Fibroblast of the aortic adventitia (primary cell): Measurements from ENCODE around the gene SPRED2. TPM values are rescaled to one million over a fixed set of nuclear protein-coding genes. Genes with fewer than 3 reads are reported as not detected.

Experiments used
- DNase-seq: peaks from one replicate; pipeline ENCODE4 v3.0.0-alpha.2; 2010; ENCODE audit warnings: low read depth
- H3K4me3 ChIP-seq: 2 replicates; pipeline ENCODE4 v1.5.1; 2011; ENCODE audit warnings: low read depth, mild to moderate bottlenecking, control low read depth, low read length, moderate library complexity
- total RNA-seq: library from RNA; depleted of rRNA; stranded (reverse); fragments of >200 nt; gene quantifications from 2 replicates; pipeline ENCODE4 v1.2.3, GENCODE V29; 2012; ENCODE audit warnings: low replicate concordance
- TF ChIP-seq, protein P1 (sequence below): IDR thresholded peaks from 2 replicates; pipeline ENCODE4 v1.5.1; 2011; ENCODE audit warnings: mild to moderate bottlenecking, low read length, control low read depth, inconsistent platforms; ENCODE audit not compliant: insufficient read depth

Gene SPRED2
- total RNA-seq, 1 donor: 20.6 TPM

- no peak overlapping the region for H3K4me3 ChIP-seq
- TF ChIP-seq, protein P1, sequence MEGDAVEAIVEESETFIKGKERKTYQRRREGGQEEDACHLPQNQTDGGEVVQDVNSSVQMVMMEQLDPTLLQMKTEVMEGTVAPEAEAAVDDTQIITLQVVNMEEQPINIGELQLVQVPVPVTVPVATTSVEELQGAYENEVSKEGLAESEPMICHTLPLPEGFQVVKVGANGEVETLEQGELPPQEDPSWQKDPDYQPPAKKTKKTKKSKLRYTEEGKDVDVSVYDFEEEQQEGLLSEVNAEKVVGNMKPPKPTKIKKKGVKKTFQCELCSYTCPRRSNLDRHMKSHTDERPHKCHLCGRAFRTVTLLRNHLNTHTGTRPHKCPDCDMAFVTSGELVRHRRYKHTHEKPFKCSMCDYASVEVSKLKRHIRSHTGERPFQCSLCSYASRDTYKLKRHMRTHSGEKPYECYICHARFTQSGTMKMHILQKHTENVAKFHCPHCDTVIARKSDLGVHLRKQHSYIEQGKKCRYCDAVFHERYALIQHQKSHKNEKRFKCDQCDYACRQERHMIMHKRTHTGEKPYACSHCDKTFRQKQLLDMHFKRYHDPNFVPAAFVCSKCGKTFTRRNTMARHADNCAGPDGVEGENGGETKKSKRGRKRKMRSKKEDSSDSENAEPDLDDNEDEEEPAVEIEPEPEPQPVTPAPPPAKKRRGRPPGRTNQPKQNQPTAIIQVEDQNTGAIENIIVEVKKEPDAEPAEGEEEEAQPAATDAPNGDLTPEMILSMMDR: no peak
- no peak for DNase-seq
Measured at GRCh38 chr2:65395621-65396347, 36.6 kb downstream of the SPRED2 start.

DNA sequence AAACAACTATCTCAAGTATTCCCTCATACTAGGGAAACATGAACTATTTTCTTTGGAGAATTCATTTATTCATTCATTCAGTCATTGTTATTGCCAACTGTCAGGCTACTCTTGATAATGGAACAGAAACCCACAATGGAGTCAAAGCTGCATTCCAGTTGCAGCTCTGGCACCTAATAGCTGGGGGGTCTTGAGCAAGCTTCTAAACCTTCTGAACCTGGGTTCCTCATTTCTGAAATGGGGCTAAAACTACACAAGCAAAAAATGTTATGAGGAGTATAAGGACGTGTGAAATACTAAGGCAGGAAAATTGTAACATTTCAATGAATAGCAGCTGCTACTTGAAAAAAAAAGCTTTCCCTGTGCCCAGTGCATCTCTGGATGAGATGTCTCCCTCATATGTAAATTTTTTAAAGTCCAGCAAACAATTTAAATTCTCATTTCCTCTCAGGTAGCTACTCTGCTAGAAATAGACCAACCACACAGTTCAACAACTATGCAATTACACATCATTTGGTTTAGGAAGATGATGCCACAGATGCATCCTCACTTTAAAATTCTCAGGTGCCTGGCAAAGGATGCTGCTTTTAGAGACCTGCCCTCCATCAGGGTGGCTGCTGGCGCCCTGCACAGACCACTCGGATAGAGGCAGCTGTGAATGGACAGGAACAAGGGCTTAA lies 38.5 kb downstream of the SPRED2 start:
- no peak for DNase-seq
- no peak overlapping the region for H3K4me3 ChIP-seq
- TF ChIP-seq, protein P1: no peak

GRCh38 chr2:65393046-65393445 lies 39.4 kb downstream of the SPRED2 start:
- TF ChIP-seq, protein P1: no peak
- H3K4me3 ChIP-seq: no peak overlapping the region
- DNase-seq: no peak

GRCh38 chr2:65392609-65393008 lies 39.8 kb downstream of the SPRED2 start:
- DNase-seq: no peak
- H3K4me3 ChIP-seq: no peak overlapping the region
- TF ChIP-seq, protein P1: no peak

GRCh38 chr2:65390134-65390533 lies 42.3 kb downstream of the SPRED2 start:
- DNase-seq: no peak
- TF ChIP-seq, protein P1: no peak
- H3K4me3 ChIP-seq: no peak overlapping the region

DNA sequence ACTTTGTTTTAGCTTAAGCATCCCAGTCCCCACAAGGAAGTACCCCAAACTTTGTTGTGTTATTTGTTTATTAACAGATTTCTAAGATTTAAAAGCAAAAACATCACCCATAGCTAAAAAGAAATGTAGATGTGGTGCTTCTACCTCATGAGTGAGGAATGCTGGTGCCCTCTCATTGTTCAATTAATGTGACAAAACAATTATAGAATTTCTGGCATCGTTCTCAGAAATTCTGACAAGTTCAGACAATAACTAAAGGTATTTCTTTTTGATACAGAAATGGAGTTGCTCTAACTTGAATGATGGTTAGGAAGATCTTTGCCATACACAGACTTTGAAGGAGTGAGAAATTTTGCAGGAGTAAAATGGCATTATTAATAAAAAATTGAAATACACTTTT lies 42.9 kb downstream of the SPRED2 start:
- DNase-seq: no peak
- TF ChIP-seq, protein P1: no peak
- no peak overlapping the region for H3K4me3 ChIP-seq
